Measurements from ENCODE around the gene PPIL3.
"Not testable (repeated sequence)": the region's sequence is repeated elsewhere in the genome, so short reads cannot be mapped to it uniquely, and the experiment has no call there.

PPIL3 gene

DNA sequence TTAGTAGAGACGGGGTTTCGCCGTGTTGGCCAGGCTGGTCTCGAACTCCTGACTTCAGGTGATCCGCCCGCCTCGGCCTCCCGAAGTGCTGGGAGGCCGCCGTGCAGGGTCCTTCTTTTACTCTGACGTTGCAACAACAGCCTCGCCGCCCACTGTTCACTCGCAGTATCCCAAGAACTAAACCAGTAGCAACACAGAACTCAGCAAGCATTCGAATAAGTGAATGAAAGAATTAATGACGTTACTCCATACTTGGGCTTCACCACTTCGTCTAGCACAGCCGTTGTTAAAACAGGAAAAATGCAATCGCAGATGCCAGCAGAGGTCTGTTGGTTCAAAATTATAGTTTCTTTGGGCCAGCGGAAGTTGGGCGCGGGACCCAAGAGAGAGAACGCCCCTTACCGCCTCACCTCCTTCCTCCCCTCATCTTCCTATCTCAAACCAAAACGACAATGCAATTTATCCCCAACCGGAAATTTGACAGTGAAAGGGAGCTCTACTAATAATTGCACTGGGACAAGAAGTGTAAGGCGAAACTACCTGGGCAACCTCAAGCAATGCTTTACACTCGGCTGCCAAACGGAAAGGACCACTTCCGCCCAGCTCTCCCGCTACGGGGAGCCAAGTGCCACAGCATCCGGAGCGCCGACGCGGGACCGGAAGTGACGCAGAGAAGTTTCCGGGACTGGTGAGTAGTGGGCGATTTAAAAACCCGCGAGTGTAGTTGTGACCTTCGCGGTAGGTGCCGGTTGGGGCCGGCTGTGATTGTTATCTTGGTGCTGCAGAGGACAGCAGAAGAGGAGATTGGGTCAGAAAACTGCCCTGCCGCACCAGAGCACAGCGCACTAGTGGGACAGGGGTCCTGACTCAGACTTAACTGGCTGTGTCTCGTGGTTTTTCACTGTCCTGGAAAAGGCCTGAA lies at the start of gene PPIL3, which contains the start of gene NIF3L1:
PPIL3 (minus strand) TSS at position 374 of the 922 bp plus-strand sequence. CDS start 1,462 bp downstream, outside the sequence.
NIF3L1 (plus strand) TSS at position 668 of the 922 bp plus-strand sequence. CDS start 2,573 bp downstream, outside the sequence.
- peak within 1 kb of the TSS; percentile 81 for H2AFZ ChIP-seq (ENCODE audit: low read depth, low read length)
- H3K4me1 ChIP-seq (ENCODE audit: insufficient read depth, low read length): peaks cover 14% of the 10 kb centered on the region
- no peaks in the 10 kb centered on the region for H3K9me3 ChIP-seq (ENCODE audit: low read length)
- H3K4me3 ChIP-seq (ENCODE audit: low read length): peak within 1 kb of the TSS; percentile 94
- no peaks in the 10 kb centered on the region for H3K27me3 ChIP-seq (ENCODE audit: insufficient read depth, low read length)
- H3K36me3 ChIP-seq (ENCODE audit: insufficient read depth, low read length): peaks cover 15% of the 10 kb centered on the region

DNA sequence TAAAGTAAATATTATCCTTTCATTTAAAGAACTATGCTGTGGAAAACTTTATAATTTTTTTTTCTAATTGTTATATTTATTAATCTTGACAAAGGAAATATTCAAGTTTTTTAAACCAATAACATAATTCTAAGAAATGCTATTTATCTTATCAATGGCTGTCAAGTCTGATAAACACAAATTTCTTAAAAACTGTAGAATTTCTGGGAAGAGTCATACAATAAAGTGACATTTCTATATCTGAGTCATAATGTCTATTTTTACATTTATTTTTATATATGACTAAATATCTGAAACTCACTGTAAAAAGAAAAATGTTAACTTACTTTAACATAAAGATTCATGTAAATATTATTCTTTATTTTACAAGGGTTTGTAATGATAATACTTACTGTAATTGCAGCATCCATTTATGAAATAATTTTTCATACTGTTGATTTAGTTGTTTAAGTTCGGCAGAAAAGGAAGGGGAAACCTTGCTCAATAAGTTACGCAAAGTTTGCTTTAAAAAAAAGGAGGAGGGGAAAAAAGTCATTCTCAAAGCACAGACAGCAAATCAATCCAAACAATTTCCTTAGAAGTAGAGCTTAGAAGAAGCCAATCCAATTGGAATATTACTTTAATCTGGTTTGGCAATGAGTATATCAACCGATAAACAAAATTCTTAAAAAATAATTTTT lies 42.2 kb upstream of the PPIL3 start:
- no peak overlapping the region for H2AFZ ChIP-seq (ENCODE audit: low read depth, low read length)
- no peaks in the 10 kb centered on the region for H3K4me1 ChIP-seq (ENCODE audit: insufficient read depth, low read length)
- no peaks in the 10 kb centered on the region for H3K9me3 ChIP-seq (ENCODE audit: low read length)
- H3K27me3 ChIP-seq (ENCODE audit: insufficient read depth, low read length): no peaks in the 10 kb centered on the region
- H3K36me3 ChIP-seq (ENCODE audit: insufficient read depth, low read length): peaks cover 61% of the 10 kb centered on the region
- H3K4me3 ChIP-seq (ENCODE audit: low read length): no peak overlapping the region

- no peaks in the 10 kb centered on the region for H3K4me1 ChIP-seq (ENCODE audit: insufficient read depth, low read length)
- H2AFZ ChIP-seq (ENCODE audit: low read depth, low read length): no peak overlapping the region
These were observed 40.7 kb upstream of the PPIL3 start for GRCh38 chr2:200929334-200930249.

GRCh38 chr2:200922439-200922838 lies 33.6 kb upstream of the PPIL3 start:
- Histone ChIP-seq H3K36me3 (ENCODE audit: insufficient read depth, low read length) (peaks cover 57% of the 10 kb centered on the region), H2AFZ (ENCODE audit: low read depth, low read length) (no peak overlapping the region), H3K4me3 (ENCODE audit: low read length) (no peak overlapping the region), H3K9me3 (ENCODE audit: low read length) (no peaks in the 10 kb centered on the region), H3K27me3 (ENCODE audit: insufficient read depth, low read length) (no peaks in the 10 kb centered on the region), H3K4me1 (ENCODE audit: insufficient read depth, low read length) (no peaks in the 10 kb centered on the region)

More at GRCh38 chr2:200929334-200930249, 40.7 kb upstream of the PPIL3 start:
- H3K9me3 ChIP-seq (ENCODE audit: low read length): no peaks in the 10 kb centered on the region
- no peaks in the 10 kb centered on the region for H3K27me3 ChIP-seq (ENCODE audit: insufficient read depth, low read length)
- peaks cover 55% of the 10 kb centered on the region for H3K36me3 ChIP-seq (ENCODE audit: insufficient read depth, low read length)
- H3K4me3 ChIP-seq (ENCODE audit: low read length): no peak overlapping the region

GRCh38 chr2:200913654-200914053 lies 24.8 kb upstream of the PPIL3 start:
- Histone ChIP-seq H3K4me3 (ENCODE audit: low read length) (no peak overlapping the region), H2AFZ (ENCODE audit: low read depth, low read length) (no peak overlapping the region), H3K9me3 (ENCODE audit: low read length) (no peaks in the 10 kb centered on the region), H3K4me1 (ENCODE audit: insufficient read depth, low read length) (no peaks in the 10 kb centered on the region), H3K27me3 (ENCODE audit: insufficient read depth, low read length) (no peaks in the 10 kb centered on the region), H3K36me3 (ENCODE audit: insufficient read depth, low read length) (peaks cover 64% of the 10 kb centered on the region)

GRCh38 chr2:200909958-200910357 lies 21.1 kb upstream of the PPIL3 start:
- Histone ChIP-seq H2AFZ (ENCODE audit: low read depth, low read length) (no peak overlapping the region), H3K4me3 (ENCODE audit: low read length) (no peak overlapping the region), H3K9me3 (ENCODE audit: low read length) (no peaks in the 10 kb centered on the region), H3K27me3 (ENCODE audit: insufficient read depth, low read length) (no peaks in the 10 kb centered on the region), H3K36me3 (ENCODE audit: insufficient read depth, low read length) (peaks cover 65% of the 10 kb centered on the region), H3K4me1 (ENCODE audit: insufficient read depth, low read length) (no peaks in the 10 kb centered on the region)

DNA sequence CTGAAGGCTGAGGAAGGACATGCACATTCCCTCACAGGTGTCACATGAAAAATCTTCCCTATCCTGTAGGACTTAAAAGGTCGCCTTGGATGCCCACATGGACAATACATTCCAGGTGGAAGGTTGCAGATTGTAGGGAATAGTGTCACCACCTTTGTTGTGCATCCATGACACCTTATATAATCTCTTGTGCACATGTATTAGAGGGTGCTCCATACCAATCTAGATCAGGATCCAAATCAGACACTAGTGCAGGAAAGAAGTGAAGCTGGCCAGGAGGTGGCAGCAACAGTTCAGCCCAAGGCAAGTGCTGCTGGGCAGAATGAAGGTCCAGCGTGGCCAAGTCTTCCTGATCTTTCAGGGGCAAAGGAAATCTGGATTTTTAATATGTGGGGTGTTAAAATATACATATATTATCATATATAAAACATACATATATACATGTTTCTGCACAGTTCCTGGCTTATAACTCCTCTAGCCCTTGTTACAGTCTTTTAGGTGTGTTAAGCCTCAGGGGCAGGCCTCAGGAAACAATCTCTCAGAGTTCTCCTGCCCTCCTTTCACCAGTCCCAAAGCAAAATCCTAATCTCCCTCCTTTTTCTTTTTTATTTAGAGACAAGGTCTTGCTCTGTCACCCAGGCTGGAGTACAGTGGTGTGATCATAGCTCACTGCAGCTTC lies 16.9 kb upstream of the PPIL3 start:
- H3K27me3 ChIP-seq (ENCODE audit: insufficient read depth, low read length): no peaks in the 10 kb centered on the region
- H3K4me3 ChIP-seq (ENCODE audit: low read length): no peak overlapping the region
- H3K9me3 ChIP-seq (ENCODE audit: low read length): no peaks in the 10 kb centered on the region
- no peak overlapping the region for H2AFZ ChIP-seq (ENCODE audit: low read depth, low read length)
- H3K36me3 ChIP-seq (ENCODE audit: insufficient read depth, low read length): peaks cover 57% of the 10 kb centered on the region
- peaks cover 2% of the 10 kb centered on the region for H3K4me1 ChIP-seq (ENCODE audit: insufficient read depth, low read length)

GRCh38 chr2:200901459-200902072 lies 12.7 kb upstream of the PPIL3 start:
- Histone ChIP-seq H3K4me3 (ENCODE audit: low read length) (no peak overlapping the region), H3K9me3 (ENCODE audit: low read length) (no peaks in the 10 kb centered on the region), H2AFZ (ENCODE audit: low read depth, low read length) (no peak overlapping the region), H3K4me1 (ENCODE audit: insufficient read depth, low read length) (peaks cover 2% of the 10 kb centered on the region), H3K36me3 (ENCODE audit: insufficient read depth, low read length) (peaks cover 71% of the 10 kb centered on the region), H3K27me3 (ENCODE audit: insufficient read depth, low read length) (no peaks in the 10 kb centered on the region)

- no peak overlapping the region for H3K4me3 ChIP-seq (ENCODE audit: low read length)
- no peaks in the 10 kb centered on the region for H3K27me3 ChIP-seq (ENCODE audit: insufficient read depth, low read length)
- H3K4me1 ChIP-seq (ENCODE audit: insufficient read depth, low read length): peaks cover 2% of the 10 kb centered on the region
- no peak overlapping the region for H2AFZ ChIP-seq (ENCODE audit: low read depth, low read length)
- H3K9me3 ChIP-seq (ENCODE audit: low read length): no peaks in the 10 kb centered on the region
- H3K36me3 ChIP-seq (ENCODE audit: insufficient read depth, low read length): peaks cover 82% of the 10 kb centered on the region
These were observed 10.6 kb upstream of the PPIL3 start for GRCh38 chr2:200899482-200899881.

DNA sequence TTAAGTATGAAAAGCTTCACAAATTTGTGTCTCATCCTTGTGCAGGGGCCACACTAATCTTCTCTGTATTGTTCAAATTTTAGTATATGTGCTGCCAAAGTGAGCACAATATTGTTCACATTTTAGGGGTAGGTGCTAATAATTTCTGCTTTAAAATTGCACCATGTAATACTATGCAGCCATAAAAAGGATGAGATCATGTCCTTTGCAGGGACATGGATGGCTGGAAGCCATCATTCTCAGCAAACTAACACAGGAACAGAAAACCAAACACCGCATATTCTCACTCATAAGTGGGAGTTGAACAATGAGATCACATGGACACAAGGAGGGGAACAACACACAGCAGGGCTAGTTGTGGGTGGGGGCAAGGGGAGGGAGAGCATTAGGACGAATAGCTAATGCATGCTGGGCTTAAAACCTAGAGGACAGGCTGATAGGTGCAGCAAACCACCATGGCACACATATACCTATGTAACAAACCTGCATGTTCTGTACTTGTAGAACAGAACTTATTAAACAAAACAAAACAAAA lies 7.1 kb downstream of the PPIL3 start:
- peaks cover 61% of the 10 kb centered on the region for H3K36me3 ChIP-seq (ENCODE audit: insufficient read depth, low read length)
- not testable (repeated sequence) for H3K4me1 ChIP-seq (ENCODE audit: insufficient read depth, low read length); H3K9me3 ChIP-seq (ENCODE audit: low read length); H2AFZ ChIP-seq (ENCODE audit: low read depth, low read length); H3K27me3 ChIP-seq (ENCODE audit: insufficient read depth, low read length); H3K4me3 ChIP-seq (ENCODE audit: low read length)

GRCh38 chr2:200878289-200878880 lies 10.5 kb downstream of the PPIL3 start:
- Histone ChIP-seq H3K4me1 (ENCODE audit: insufficient read depth, low read length) (no peaks in the 10 kb centered on the region), H3K36me3 (ENCODE audit: insufficient read depth, low read length) (peaks cover 71% of the 10 kb centered on the region), H3K4me3 (ENCODE audit: low read length) (no peak overlapping the region), H3K27me3 (ENCODE audit: insufficient read depth, low read length) (no peaks in the 10 kb centered on the region), H2AFZ (ENCODE audit: low read depth, low read length) (no peak overlapping the region), H3K9me3 (ENCODE audit: low read length) (no peaks in the 10 kb centered on the region)
